Tongue (tissue), 2 donors: ENCODE measurements around the gene LAMA4. TPM values are rescaled to one million over a fixed set of nuclear protein-coding genes. Genes with fewer than 3 reads are reported as not detected.
A peak's percentile ranks its signal among the peaks of the same experiment; 100 is the strongest.
"Not testable (repeated sequence)": the region's sequence is repeated elsewhere in the genome, so short reads cannot be mapped to it uniquely, and the experiment has no call there.

Source experiments
- DNase-seq: peaks from one replicate; pipeline ENCODE4 v3.0.0-alpha.2; 2015
- total RNA-seq: library from RNA; depleted of rRNA; stranded (reverse); fragments of >200 nt; gene quantifications from one replicate; pipeline ENCODE4 v1.2.3, GENCODE V29; 2014

The LAMA4 gene
- total RNA-seq, 1 donor from 2014 or later, result 247 TPM

DNA sequence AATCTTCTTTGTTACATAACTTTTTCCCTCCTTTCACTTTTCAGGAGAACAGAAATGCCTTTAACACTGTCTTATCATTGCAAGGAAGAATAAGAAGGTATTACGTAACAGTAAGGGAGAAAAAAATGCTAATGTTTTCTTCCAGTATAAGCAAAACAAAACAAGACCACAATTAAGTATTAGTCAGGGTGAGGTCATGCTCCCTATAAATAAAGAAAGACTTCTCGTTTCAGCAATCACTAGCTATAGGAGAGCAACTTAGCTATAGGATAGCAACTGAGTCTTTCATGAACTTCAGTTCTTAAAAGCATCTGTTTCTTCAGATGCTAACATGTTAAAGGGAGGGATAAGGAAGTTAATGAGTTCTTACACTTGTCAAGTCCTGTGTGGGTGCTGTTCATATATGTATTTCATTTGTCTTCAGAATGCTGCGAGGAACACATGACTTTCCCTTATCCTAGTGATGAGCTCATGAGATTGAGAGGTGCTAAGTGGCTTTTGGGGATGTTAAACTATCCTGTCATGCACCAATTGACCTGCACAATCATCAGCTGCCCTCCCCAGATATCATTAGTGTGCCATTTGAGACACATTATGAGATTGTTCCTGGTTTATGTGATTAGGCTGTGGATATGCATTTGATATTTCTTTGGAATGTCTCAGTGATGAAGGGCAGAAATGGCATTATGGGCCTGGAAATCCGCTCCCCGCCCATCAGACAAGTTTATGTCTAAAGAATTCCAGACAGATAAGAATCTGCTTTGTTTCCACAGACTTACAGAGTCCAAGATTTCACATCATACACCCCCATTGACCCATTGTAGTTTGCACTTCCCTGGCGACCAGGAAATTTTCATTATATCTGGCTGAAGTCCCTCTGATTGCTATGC, 37.5 kb downstream of the LAMA4 start:
- DNase-seq, result peak; percentile 35

DNA sequence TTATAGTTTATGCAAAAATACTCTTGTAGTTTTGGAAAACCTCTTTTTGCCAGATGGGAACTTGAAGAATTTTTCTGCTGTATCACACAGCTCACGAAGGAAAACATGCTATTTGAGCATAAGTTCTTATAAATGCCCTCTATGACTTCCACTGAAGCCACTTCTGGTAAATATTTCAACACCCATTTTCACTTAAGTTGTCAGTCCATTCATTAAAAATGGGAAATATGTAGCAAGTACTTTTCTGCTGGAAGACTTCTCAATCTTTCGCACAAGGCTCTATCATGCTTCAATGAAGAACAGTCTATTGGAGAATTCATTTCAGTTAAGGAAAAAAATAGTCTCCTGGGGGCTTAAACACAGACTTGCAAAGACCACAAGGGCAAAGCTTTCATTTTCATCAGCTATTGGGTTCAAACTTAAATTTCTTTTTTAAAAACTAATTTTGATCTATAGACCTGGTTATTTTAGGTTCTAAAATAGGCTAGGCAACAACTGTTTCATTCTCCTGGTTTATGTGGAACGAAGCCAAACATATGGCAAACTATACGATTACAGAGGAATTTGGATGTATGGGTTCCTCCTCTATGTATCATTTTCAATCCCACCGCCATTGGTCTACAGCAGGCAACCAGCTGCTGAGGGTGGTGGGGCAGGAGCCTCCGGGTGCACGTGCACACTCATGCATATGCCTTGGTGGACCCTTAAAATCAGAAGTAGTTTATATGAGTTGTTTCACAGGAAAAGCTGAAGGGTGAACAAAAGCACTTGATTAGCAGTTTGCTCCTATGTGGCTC, 38.7 kb downstream of the LAMA4 start:
- peak; percentile 90 for DNase-seq

DNA sequence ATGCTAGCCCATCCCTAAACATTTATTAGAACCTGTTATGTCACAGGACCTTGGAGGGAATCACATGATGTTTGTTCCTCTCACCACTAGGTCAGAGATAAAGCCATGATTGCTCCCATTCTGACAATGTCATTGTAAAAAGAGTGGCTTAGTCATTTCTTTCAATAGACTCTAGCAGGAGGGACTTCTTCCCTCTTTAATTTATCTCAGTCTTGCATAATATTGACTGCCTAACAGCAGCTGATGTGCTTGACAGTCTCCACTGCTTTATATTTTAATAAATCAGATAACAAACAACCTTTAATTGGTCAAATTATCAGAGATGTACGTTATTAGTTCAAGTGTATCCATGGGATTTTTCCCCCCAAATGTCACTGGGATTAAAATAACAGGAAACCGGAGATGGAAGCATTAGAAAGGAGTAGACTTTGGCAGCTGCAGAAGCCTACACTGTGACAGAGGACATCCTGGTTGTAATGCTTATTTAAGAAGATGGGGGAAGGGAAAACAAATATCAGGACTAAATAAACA, 39.6 kb downstream of the LAMA4 start:
- peak; percentile 80 for DNase-seq

DNA sequence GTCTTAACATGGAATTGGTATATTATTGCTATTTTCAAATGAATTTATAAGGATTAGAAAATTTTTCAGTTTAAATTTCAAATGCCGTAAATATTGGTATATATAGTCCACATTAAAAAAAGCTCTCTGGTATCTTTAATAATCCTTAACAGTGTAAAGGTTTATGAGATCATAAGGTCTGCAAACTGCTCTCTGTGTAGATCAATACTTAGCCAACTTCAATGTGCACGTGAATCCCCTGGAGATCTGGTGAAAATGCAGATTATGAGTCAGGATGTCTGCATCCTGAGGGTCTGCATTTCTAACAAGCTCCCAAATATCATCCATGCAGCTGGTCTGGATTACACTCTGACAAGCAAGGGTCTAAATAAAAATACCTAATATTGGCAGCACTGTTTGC, 43.5 kb downstream of the LAMA4 start:
- no peak for DNase-seq

DNA sequence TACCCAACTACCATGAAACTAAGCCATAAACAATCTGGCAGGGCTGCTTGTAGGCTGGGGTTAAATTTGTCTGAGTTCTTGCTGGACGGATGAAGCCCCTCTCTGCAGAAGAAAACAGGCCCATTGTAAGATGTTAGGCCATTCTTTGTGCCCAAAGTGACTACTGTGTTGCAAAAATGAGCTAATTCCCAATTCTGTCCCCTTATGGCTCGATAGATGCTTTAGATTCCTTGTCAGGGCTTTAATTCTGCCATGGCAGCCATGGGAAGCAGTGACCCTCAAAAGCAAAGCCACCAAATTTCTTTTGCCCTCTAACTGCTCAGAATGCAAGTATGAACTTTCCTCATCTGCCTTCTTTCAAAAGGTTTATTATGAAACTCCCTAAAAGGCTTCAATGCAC, 45.2 kb downstream of the LAMA4 start:
- DNase-seq, result no peak

DNA sequence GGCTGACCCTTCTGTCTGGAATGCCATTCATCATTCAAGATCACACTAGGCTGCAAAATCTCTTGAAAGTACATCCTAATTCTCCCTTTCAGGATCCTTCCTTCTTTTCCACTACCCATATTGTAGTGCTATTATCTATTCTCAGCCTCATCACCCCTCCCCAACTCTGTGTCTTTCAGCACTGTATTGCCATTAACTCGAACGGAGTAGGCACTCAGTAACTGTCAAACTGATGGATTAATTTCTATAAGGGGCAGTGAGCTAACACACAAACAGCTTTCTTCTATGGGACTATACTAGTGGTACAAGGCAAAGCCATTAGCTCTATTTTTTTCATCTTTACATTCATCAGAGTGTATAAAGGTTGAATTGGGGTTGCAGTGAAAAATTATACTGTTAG, 46.6 kb downstream of the LAMA4 start:
- DNase-seq, result no peak

DNA sequence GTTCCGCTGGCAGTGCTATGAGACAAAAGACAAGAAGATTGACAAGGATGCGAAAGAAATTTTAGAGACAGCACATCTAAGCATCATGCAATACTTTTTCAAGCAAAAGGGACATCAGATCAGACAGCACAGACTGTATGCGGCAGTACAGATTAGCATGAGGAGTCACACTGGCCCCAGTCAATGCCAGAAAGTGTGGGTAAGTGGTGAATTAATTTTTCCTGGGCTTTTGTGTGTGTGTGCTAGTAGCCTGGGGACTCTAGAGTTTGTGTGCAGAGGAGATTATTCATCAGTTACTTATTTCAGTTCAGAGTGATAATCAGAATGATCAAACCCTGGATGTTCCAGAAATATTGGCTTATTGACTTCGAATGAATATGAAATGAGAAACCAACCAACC, 47.2 kb downstream of the LAMA4 start:
- DNase-seq, result no peak

DNA sequence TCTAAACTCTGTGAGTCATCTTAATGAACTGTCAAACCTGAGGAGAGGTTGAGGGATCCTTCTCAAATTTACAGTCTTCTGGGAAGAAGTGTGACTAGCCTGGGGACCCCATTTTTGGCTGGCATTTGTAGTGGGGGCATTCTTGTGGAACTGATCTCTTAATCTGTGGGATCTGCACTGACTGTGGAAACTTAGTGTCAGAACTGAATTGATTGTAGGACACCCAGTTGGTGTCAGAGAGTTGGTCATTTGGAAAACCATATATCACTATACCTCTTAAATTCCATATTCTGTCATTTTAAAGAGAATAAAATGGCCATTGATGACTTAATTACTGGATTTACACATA, 48.3 kb downstream of the LAMA4 start:
- DNase-seq, result no peak

DNA sequence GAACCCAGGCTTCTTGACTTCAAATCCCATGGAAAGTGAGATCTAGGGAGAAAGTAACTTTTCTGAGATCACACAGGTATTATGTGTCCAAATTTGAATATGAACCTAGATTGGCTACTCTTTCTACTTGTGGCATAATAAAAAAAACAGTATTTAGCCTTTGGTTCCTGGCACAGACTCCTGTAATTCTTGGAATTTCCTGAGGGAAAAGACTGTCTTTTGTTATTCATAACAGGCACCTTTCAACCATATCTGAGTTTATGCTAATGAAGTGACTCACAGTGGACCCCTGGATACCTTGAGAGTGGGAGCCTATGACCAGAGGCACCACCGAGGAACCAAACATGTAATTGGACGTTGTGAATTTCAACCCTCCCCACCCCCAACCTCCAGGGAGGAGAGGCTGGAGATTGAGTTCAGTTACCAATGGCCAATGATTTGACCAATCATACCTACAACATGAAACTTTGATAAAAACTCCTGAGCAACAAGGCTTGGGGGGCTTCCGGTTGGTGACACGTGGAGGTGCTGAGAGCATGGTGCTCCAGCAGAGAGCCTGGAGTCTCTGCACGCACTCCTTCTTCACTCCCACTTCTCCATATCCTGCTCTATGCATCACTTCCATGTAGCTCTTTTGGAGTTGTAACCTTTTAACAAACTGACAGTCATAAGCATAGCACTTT, 48.8 kb downstream of the LAMA4 start:
- no peak for DNase-seq

DNA sequence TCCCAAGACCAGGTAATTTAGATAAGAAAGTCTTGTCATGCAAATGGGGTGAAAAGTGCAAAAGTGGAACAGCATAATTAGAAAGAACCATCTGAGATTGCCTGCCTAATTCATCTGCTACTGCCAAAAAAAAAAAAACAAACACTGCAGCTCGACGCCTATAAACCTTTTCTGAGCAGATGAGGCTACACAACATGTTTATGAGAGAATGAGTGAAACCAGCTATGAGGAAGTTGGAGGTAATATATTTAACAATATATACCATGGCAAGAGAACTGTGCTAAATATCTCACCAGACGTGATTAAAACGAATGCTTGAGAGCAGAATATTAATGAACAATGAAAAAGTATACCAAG, 50.0 kb downstream of the LAMA4 start:
- no peak for DNase-seq

DNA sequence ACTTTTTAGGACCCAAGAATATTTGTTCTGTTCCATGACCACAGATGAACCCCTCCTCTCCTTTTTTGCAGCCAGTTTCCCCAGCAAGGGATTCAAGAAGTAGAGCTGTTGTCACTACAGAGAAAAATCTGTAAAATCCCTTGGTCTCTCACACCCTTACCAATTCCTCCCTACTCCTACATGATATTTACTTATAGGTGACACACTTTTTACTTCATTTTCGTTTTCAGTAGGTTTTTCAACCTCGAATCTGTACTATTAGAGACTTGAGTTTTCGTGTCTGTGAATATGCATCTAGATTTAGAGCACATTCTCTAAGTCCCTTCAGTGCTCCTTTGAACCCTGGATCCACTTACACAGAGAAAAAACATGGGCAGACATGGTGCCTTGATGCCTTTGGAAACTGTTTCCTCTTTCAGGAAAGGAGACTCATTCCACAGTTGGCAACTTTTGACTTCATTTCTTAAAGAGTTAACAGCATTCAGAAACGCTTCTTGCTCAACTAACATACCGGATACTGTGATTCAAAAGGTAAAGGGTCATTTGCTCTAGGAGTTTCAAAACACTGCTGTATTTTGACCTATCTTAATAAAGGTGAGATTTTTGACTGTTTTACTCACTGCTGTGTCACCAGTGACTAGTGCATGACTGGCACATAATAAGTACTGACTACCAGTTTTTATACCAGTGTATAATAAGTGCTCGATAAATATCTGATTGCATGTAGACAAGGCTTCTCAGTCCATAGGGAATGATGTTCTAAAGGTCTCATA, 50.6 kb downstream of the LAMA4 start:
- DNase-seq, result no peak

DNA sequence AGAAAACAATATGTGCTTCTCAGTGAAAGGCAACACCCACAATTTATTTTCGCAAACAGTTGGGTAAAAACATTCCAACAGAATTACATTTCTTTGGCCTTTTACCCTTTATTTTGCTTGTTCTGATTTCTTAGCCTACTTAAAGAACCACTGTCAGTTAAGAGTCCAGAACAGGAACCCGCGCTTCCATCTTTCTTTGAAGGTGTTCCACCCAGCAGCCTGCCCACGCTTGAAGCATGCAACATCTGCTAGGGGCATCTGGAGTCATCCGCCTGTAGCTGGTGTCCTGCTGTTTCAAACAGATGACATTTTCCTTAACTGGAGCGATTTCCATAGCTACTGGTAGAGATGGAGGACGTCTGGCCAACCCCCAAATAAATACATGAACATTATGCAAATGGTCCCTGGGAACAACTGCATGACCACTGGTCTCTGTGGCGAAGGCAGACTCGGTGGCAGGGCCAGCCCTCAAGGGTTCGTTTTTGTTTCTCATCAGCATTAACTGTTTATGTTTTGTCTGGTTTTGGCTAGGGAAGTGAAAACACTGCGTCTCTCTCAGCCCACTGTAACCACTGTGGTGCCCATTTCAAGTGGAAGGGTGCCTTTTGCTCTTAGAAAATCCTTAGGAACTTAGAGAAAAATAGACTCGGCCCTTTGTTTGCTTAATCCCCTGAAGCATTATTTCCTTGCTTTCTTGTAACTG, 51.6 kb downstream of the LAMA4 start:
- DNase-seq, result no peak

DNA sequence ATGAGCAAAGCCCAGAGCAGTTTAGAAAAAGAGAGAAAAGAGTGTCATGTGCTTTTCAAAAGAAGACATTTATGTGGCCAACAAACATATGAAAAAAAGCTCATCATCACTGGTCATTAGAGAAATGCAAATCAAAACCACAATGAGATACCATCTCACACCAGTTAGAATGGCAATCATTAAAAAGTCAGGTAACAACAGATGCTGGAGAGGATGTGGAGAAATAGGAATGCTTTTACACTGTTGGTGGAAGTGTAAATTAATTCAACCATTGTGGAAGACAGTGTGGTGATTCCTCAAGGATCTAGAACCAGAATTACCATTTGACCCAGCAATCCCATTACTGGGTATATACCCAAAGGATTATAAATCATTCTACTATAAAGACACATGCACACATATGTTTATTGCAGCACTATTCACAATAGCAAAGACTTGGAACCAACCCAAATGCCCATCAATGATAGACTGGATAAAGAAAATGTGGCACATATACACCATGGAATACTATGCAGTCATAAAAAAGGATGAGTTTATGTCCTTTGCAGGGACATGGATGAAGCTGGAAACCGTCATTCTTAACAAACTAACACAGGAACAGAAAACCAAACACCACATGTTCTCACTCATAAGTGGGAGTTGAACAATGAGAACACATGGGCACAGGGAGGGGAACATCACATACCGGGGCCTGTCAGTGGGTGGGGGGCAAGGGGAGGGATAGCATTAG, 54.0 kb downstream of the LAMA4 start:
- DNase-seq, result not testable (repeated sequence)

DNA sequence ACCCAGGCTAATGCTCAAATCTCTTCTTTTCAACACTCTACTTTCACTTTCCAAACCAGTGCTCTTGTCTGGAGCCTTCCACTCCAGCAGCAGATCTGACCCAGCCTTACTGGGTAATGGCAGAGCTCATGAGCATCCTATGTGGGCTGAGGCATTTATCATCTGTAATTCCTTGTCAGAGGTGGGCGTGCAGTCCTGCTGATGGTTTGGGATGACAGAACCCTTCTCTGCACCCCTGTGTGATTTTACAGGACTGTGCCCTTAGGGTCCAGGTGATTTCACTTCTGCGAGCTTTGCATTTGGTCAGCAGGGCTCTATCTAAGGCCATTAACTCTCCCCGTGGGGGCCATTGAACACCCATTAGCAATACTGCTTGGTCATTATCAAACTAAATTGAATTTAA, 55.4 kb downstream of the LAMA4 start:
- no peak for DNase-seq

DNA sequence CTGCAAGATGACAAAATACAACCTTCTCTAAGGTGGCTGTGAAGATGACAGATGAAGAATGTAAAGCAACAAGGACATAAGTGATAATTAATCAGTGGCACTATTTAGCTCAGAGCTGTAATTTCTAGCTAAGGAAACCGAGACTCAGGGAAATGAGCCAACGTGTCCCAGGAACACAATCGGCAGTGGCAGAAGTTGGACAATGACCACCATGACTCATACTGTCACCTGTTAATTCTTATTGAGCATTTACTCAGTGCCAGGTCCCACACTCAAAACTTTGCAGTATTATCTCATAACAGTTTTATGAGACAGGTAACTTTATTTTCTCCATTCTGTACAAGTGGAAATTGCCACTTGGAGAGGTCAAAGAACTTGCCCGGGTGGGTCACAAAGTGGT, 55.8 kb downstream of the LAMA4 start:
- no peak for DNase-seq

DNA sequence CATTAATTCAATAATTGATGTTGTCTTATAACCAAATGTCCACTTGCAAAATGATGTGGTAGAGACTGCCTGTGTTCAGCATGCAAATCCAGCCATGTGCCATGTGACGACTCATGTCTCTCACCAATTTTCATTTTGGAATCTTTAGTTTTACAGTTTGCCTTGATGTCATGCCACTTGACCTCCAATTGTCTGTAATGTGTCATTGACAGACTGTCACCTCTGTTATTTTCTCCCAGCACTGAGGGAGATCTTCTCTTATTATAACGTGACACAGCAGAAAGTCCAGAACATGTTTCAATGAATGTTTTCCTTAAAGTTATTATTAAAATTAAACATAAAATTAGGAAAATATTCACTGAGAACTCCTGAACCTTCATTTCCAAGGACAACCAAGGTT, 56.7 kb downstream of the LAMA4 start:
- DNase-seq, result no peak

DNA sequence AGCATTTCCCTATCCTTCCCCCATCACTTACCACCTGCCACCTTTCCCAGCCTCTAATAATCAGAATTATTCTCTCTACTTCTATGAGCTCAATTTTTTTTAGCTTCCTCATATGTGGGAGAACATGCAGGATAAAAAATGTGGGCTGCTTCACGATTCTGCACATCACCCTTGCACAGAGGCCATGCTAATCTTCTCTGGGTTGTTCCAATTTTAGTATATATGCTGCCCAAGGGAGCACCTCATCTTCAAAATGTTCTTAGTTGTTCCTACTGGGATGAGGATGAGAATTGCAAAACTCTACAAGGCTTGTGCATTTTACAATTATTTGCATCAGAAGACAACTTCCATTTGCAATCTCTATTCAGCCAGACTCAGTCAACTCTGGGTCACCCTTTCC, 58.1 kb downstream of the LAMA4 start:
- no peak for DNase-seq

DNA sequence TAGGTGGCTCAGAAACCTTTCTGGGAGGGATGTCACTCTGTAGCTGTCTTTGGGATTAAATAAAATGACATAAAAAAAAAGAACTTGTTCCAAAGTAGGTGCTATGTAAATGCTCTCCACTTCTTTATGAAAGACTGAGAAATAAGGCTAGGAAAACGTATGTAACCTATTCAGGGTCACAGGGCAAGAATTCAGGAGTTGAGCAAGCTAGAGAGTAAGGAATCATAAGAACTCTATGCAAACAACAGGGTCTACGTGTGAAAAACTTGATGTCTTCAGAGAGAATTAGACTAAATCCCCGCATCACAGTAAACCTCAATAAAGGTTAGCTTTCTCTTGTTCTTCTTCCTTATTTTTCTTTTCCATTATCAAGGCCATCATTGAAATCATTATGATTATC, 59.2 kb downstream of the LAMA4 start:
- DNase-seq, result no peak

DNA sequence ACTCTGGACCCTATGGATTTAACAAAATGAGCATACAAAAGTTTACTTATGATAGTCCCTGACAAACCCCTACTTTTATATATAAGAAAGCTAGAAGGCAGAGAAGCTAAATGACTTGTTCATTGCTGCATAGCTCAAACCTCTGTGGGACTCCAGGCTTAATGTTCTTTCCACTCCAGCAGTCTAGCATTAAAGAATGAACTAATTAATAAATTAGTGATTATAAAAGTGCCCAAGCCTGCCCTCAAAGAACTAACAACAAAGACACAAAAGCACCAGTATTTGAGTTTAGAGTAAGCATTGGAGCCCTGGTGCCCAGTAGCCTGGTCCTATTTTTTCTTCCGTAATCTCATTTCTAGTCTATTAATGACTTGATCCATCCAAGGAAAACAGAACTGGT, 59.9 kb downstream of the LAMA4 start:
- no peak for DNase-seq

DNA sequence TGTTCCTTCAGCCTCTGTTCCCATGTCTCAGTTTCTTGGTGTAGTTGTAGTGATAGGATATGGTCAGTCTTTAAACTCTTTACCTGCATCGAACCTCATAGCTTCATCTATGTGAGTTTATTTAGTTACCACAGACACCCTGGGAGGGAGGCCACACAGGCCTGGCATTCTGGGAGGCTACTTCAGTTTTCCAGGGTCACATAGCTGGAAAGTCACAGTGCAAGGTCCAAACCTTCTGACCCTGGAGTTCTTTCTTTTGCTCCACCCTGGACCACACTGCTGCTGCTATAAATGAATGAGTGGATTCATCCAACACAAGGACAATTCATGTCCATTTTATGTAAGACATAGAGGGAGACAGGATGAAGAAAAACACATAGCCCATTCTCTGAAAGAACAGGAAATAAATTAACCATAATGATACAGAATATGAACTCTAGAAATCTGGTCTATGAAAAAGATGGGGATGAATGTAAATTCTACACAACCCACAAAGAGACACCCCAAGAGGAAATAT, 60.8 kb downstream of the LAMA4 start:
- no peak for DNase-seq

DNA sequence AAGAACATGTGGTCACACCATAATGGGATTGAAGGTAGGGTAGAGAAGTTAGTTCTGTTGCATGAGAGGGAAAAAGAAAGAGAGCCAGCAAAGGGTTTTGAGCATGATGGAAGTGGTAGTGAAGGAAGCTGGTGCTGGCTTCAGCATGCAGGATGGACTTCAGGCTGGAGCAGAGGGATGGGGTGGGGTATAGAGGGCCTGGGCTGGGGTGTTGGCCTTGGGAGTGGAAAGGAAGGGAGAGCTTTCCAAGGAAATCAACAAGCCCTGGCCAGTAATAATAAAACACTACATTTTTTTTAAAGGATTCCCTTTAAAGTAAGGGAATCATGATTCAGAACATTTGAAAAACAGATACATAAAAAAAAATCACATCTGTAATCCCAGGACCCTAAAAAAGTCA, 61.2 kb downstream of the LAMA4 start:
- no peak for DNase-seq
